Measurements from ENCODE around the gene L3MBTL4.

GRCh38 chr18:6022074-6022444 lies 392.7 kb downstream of the L3MBTL4 start:
- TF ChIP-seq CTCF (IDR thresholded peaks at IDR 0.05) (no peak), POLR2A (IDR thresholded peaks at IDR 0.05) (no peak)
